Measurements from ENCODE around the gene EDRF1. TPM values are rescaled to one million over a fixed set of nuclear protein-coding genes. Genes with fewer than 3 reads are reported as not detected.

Gene EDRF1
- total and polyA plus RNA-seq, 9 donors = 17.0 to 29.0 (median 23.5) TPM

GRCh38 chr10:125792342-125793300 is 73.1 kb downstream of the EDRF1 start:
- H3K36me3 ChIP-seq = no peaks in the 10 kb centered on the region
- TF ChIP-seq CTCF (IDR thresholded peaks at IDR 0.05) (no peak), EP300 (IDR thresholded peaks at IDR 0.05) (no peak), POLR2A (IDR thresholded peaks at IDR 0.05) (no peak)
- H3K9me3 ChIP-seq = no peaks in the 10 kb centered on the region
- DNase-seq = no peak
- H3K27ac ChIP-seq = no peak overlapping the region
- intact Hi-C loops (cut with DNase I) = no loop called here
- no peaks in the 10 kb centered on the region for H3K27me3 ChIP-seq
- no peak overlapping the region for H3K4me3 ChIP-seq
- H3K4me1 ChIP-seq (ENCODE audit: insufficient read depth) = no peaks in the 10 kb centered on the region
- whole genome bisulfite sequencing, 3 donors = 81 to 84% (median 82%) methylated on average over 12 to 14 of the region's 14 CpGs

DNA sequence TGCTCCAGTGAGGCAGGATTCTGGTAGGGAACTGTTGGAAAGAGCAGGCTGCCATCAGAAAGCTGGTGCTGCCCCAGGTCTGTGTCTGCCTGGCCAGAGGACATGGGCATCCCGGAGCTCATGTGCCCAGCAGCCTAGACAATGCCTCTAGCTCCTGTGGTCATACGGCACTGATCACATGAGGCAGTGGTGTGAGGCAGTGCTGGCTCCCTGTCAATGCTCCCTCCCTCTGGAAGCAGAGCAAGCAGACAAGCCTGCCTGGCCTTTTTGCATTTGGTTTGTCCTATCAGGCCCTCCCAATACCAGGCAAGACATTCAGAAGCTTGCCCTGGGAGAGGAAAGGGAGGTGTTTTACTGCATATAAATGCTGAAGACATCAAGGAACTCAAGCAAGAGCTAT is 75.6 kb downstream of the EDRF1 start:
- DNase-seq = no peak
- intact Hi-C loops (cut with DNase I) = no loop called here
- Histone ChIP-seq H3K27me3 (no peaks in the 10 kb centered on the region), H3K4me3 (no peak overlapping the region), H3K36me3 (no peaks in the 10 kb centered on the region), H3K9me3 (no peaks in the 10 kb centered on the region), H3K4me1 (ENCODE audit: insufficient read depth) (peaks cover 2% of the 10 kb centered on the region), H3K27ac (no peak overlapping the region)
- TF ChIP-seq POLR2A (IDR thresholded peaks at IDR 0.05) (no peak), EP300 (IDR thresholded peaks at IDR 0.05) (no peak)
- 72 to 76% (median 72%) methylated on average over 2 of the region's 2 CpGs for WGBS, 3 donors

DNA sequence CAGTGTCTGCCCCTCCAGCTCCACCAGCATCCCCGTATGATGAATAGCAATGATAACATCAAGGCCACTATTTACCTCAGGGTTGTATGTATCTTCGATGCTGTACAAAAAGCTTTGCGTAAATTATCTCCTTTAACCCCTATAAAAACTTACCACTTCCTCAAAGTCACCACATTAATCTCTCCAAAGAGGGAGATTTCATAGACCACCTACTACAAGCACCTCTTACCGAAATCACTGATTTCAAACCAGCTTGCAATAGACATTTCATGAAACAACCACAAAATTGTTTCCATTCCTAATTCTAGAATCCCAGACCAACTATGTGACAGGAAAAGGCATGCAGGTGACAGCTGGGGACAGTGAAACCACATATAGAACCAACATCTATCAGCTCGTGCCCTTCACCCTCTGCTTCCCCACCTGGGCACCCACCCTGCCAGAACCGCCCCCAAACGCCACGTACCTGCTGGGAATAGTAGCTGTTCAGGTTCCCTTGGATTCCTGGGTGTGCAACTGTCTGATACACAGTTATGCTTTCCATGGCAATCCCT is 76.2 kb downstream of the EDRF1 start:
- intact Hi-C loops (cut with DNase I) = no loop called here
- WGBS, 3 donors = 80 to 90% (median 87%) methylated on average over 8 of the region's 8 CpGs
- Histone ChIP-seq H3K27ac (no peak overlapping the region), H3K4me1 (ENCODE audit: insufficient read depth) (peaks cover 2% of the 10 kb centered on the region), H3K4me3 (no peak overlapping the region), H3K9me3 (no peaks in the 10 kb centered on the region), H3K36me3 (no peaks in the 10 kb centered on the region), H3K27me3 (no peaks in the 10 kb centered on the region)
- DNase-seq = no peak
- TF ChIP-seq CTCF (IDR thresholded peaks at IDR 0.05) (no peak), EP300 (IDR thresholded peaks at IDR 0.05) (no peak), POLR2A (IDR thresholded peaks at IDR 0.05) (no peak)

DNA sequence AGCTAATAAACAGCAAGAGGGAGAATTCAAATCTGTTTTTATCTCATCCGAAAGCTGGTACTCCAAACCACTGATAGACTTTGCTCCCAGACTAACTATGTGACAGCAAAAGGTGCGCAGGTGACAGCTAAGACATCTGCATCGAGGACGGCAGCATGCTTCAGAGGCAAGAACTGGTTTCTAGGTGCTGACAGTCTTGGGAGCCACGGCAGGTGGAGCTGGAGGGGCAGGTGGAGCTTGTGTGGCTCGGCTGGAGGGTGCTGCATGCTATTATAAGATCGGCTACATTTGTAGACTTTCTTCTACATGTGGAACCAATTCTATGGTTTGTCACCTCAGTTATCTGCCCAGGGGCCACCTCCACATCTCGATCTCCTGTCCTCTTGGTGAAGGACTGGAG is 77.9 kb downstream of the EDRF1 start:
- Histone ChIP-seq H3K4me3 (no peak overlapping the region), H3K4me1 (ENCODE audit: insufficient read depth) (peaks cover 2% of the 10 kb centered on the region), H3K27me3 (no peaks in the 10 kb centered on the region), H3K36me3 (no peaks in the 10 kb centered on the region), H3K9me3 (no peaks in the 10 kb centered on the region), H3K27ac (no peak overlapping the region)
- 93 to 95% (median 94%) methylated on average over 8 of the region's 8 CpGs for WGBS, 3 donors
- TF ChIP-seq CTCF (IDR thresholded peaks at IDR 0.05) (no peak), EP300 (IDR thresholded peaks at IDR 0.05) (no peak)
- no peak for DNase-seq
- intact Hi-C loops (cut with DNase I) = no loop called here
